A673 (cell line): ENCODE results near the gene MRNIP. TPM values are rescaled to one million over a fixed set of nuclear protein-coding genes. Genes with fewer than 3 reads are reported as not detected.
A peak's percentile ranks its signal among the peaks of the same experiment; 100 is the strongest.

ENCODE experiments used
- Bru-seq: library from RNA; stranded (reverse); fragments of 400-500 nt; gene quantifications from one replicate; lab custom pipeline; 2021; lab: Mats Ljungman, UMichigan
- BruChase-seq, 2 experiments: library from RNA; stranded (reverse); fragments of 400-500 nt; gene quantifications; one replicate each; lab custom pipeline; 2021; lab: Mats Ljungman, UMichigan
- BruUV-seq: library from RNA; stranded (reverse); fragments of 400-500 nt; replicated peaks from 2 replicates; lab custom pipeline; 2021; lab: Mats Ljungman, UMichigan
- CTCF ChIA-PET: fragments of 300-600 bp; sonication (Branson Sonifier 250); formaldehyde crosslinking; loops from one replicate; lab custom pipeline; 2022; ENCODE audit warnings: antibody characterized with exemption; lab: Charles Lee
- POLR2A ChIA-PET: fragments of 300-600 bp; sonication (Branson Sonifier 250); formaldehyde crosslinking; loops from one replicate; lab custom pipeline; 2022; ENCODE audit warnings: antibody characterized with exemption; ENCODE audit not compliant: low non-redundant PET; lab: Charles Lee
- DNase-seq: peaks from one replicate; pipeline ENCODE4 v3.0.0-alpha.2; 2015; ENCODE audit warnings: low spot score
- H3K27ac ChIP-seq: fragments of 200-600 bp; sonication (generic); 2 replicates; pipeline ENCODE4 v1.5.1; 2016; ENCODE audit warnings: mixed run types, low read depth, mild to moderate bottlenecking, mixed read lengths, antibody characterized with exemption, low read length; ENCODE audit not compliant: poor library complexity, severe bottlenecking
- H3K27me3 ChIP-seq: fragments of 200-600 bp; sonication (generic); replicated peaks from 2 replicates; pipeline ENCODE4 v1.6.1; 2017; ENCODE audit warnings: mixed run types, low read depth, mild to moderate bottlenecking, mixed read lengths, antibody characterized with exemption, low read length; ENCODE audit not compliant: insufficient read depth, poor library complexity
- H3K36me3 ChIP-seq: fragments of 200-600 bp; sonication (generic); 2 replicates; pipeline ENCODE4 v1.6.1; 2016; ENCODE audit warnings: mixed run types, mild to moderate bottlenecking, mixed read lengths, antibody characterized with exemption, low read length; ENCODE audit not compliant: insufficient read depth, poor library complexity, severe bottlenecking
- H3K4me1 ChIP-seq: fragments of 200-600 bp; sonication (generic); 2 replicates; pipeline ENCODE4 v1.6.1; 2017; ENCODE audit warnings: mixed run types, mild to moderate bottlenecking, mixed read lengths, antibody characterized with exemption, low read length; ENCODE audit not compliant: insufficient read depth, poor library complexity, severe bottlenecking
- H3K4me3 ChIP-seq: fragments of 200-600 bp; sonication (generic); 2 replicates; pipeline ENCODE4 v1.5.1; 2016; ENCODE audit warnings: low read depth, mixed run types, mild to moderate bottlenecking, mixed read lengths, low read length; ENCODE audit not compliant: poor library complexity, severe bottlenecking
- H3K9me3 ChIP-seq: fragments of 200-600 bp; sonication (generic); 2 replicates; pipeline ENCODE4 v1.6.1; 2016; ENCODE audit warnings: mixed run types, low read depth, mild to moderate bottlenecking, mixed read lengths, antibody characterized with exemption, low read length; ENCODE audit not compliant: poor library complexity, severe bottlenecking
- EZH2 ChIP-seq: fragments of 200-600 bp; sonication (generic); IDR thresholded peaks from 2 replicates; pipeline ENCODE4 v1.6.1; 2017; ENCODE audit warnings: borderline replicate concordance, low read depth, mild to moderate bottlenecking, mixed read lengths, antibody characterized with exemption, low read length; ENCODE audit not compliant: poor library complexity, severe bottlenecking
- intact Hi-C: fragments of 100-400 bp; cut with micrococcal nuclease; formaldehyde crosslinking; loops from one replicate; pipeline ENCODE4 v1.10.0; 2022; ENCODE audit not compliant: unreplicated experiment
- long read RNA-seq: library from polyadenylated mRNA; stranded (forward); transcript quantifications from one replicate; pipeline ENCODE4 v2.0.0, GENCODE V29; 2022
- total RNA-seq: library from RNA; stranded (reverse); gene quantifications from 2 replicates; pipeline ENCODE4 v1.2.3, GENCODE V29; 2021
- TF ChIP-seq, protein P1 (sequence below): fragments of 300-800, 200-600 bp; sonication (generic); conservative IDR thresholded peaks from 2 replicates; pipeline ENCODE4 v1.5.1; 2017; ENCODE audit warnings: low read depth, mild to moderate bottlenecking, antibody characterized with exemption, low read length, moderate library complexity, mixed read lengths

Gene MRNIP, protein sequence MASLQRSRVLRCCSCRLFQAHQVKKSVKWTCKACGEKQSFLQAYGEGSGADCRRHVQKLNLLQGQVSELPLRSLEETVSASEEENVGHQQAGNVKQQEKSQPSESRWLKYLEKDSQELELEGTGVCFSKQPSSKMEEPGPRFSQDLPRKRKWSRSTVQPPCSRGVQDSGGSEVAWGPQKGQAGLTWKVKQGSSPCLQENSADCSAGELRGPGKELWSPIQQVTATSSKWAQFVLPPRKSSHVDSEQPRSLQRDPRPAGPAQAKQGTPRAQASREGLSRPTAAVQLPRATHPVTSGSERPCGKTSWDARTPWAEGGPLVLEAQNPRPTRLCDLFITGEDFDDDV
- total RNA-seq: 29.9 and 31.3 TPM in 2 replicates
- Bru-seq, nascent RNA: percentile 55 among the genes with signal in this experiment
- BruChase-seq, experiment 1, labeled RNA remaining after a 2-hour chase: percentile 65 among the genes with signal in this experiment
- BruChase-seq, experiment 2, labeled RNA remaining after a 6-hour chase: percentile 68 among the genes with signal in this experiment
- long read RNA-seq, full-length matches to known transcripts: 9 of 19 reads
- long read RNA-seq, partial matches to known transcripts: 1 of 19 reads
- long read RNA-seq, other reads (novel, unspliced or antisense): 9 of 19 reads

DNA sequence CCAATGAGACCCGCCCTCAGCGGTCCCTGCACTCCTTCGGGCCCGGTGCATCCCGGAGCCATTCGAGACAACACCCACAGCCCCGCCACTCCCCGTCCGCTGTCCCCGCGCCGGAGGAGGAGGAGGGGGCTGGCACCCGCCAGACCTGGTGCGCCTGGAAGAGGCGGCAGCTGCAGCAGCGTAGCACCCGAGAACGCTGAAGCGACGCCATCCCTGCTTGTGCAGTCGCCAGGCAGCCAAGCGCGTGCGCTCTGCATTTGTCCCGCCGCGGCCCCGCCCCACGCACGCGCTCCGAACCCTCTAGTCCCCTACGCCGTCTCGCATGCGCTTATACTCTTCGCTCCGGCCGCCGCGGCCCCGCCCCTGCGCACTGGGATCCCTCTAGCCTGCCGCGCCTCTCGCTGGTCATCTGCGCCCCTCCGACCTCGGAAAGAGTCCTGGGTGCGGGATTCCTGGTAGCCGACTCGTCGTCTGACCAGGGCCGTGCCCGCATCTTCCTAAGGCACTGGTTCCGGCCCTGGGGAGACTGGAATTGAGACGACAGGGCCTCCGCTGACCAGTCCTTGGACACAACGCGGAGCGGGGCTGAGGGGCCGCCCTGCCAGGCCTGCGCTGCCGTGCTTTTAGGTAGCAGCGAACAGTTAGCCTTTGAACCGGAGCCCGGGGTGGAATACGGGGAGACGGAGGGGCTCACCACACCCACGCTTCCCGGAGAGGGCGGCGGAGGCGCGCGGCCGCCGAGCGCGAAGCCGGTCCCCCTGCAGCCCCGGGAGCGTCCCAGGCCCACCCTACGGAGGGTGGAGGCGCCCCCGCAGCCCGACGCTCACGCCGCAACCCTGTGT is at the start of gene MRNIP:
MRNIP (minus strand) TSS at position 232 of the 842 bp plus-strand sequence; CDS start at position 211, 21 bp downstream.
- CTCF ChIA-PET: no interaction called here
- intact Hi-C loops: loop anchor here (5.0 kb wide), 1 partner anchor 57 kb away; no protein-coding TSS in a partner anchor
- BruUV-seq: TSS peak; percentile 83
- DNase-seq: peak; percentile 95
- POLR2A ChIA-PET: no interaction called here
- Histone ChIP-seq H3K4me1 (no peaks in the 10 kb centered on the region), H3K4me3 (peak within 1 kb of the TSS; percentile 87), H3K36me3 (peaks cover 11% of the 10 kb centered on the region), H3K9me3 (no peaks in the 10 kb centered on the region), H3K27ac (peak within 1 kb of the TSS; percentile 87), H3K27me3 (no peaks in the 10 kb centered on the region)
- TF ChIP-seq, protein P1, sequence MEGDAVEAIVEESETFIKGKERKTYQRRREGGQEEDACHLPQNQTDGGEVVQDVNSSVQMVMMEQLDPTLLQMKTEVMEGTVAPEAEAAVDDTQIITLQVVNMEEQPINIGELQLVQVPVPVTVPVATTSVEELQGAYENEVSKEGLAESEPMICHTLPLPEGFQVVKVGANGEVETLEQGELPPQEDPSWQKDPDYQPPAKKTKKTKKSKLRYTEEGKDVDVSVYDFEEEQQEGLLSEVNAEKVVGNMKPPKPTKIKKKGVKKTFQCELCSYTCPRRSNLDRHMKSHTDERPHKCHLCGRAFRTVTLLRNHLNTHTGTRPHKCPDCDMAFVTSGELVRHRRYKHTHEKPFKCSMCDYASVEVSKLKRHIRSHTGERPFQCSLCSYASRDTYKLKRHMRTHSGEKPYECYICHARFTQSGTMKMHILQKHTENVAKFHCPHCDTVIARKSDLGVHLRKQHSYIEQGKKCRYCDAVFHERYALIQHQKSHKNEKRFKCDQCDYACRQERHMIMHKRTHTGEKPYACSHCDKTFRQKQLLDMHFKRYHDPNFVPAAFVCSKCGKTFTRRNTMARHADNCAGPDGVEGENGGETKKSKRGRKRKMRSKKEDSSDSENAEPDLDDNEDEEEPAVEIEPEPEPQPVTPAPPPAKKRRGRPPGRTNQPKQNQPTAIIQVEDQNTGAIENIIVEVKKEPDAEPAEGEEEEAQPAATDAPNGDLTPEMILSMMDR: no peak
- no peak for TF ChIP-seq EZH2

DNA sequence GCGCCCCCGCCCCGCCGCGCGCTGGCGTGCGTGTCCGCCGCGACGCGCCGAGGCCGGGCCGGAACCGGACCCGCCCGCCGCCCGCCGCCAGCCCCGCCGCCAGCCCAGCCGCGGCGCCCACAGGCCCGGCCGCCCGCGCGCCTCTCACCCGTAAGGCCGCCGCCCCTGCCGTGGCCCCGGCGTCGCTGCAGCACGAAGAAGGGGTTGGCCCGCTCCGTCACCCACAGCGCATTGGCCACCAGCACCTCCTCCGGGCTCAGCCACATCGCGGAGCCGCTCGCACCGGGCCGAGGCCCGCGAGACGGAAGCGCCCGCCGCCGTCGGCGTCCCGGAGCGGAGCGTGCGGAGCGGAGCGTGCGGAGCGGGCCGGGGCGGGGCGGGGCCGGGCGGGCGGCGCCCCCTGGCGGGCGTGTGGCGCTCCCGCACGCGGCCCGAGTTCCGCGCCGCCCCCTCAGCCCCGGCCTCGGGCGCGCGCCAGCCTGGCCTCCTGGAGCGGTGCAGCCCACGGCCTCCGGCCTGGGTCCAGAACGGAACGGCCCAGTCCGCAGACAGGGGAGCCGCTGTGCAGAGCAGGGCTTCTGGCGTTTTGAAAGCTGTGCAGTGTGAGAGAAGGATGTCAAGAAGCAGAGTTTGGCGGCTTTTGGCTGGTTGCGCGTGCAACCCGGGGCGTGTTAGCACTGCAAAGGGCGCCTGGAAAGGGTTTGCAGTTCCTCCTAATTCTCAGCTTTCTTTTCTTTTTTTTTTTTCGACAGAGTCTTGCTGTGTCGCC is 49.1 kb upstream of the MRNIP start, which contains the start of gene TBC1D9B:
TBC1D9B (minus strand) TSS at position 342 of the 769 bp plus-strand sequence; CDS start at position 266, 76 bp downstream.
- ChIA-PET POLR2A (no interaction called here), CTCF (interaction anchor here (0.6 kb wide), 2 partner anchors 56 to 1177 kb away, joined by 4 read pairs; partner anchors contain the start of gene ZNF354A)
- Histone ChIP-seq H3K27me3 (no peaks in the 10 kb centered on the region), H3K4me3 (peak within 1 kb of the TSS; percentile 62), H3K36me3 (peaks cover 14% of the 10 kb centered on the region), H3K4me1 (peaks cover 7% of the 10 kb centered on the region), H3K27ac (no peak within 1 kb of the TSS), H3K9me3 (no peaks in the 10 kb centered on the region)
- BruUV-seq: no TSS peak
- TF ChIP-seq EZH2: no peak
- TF ChIP-seq, protein P1: no peak; the same call in 1 of the 2 replicates
- intact Hi-C loops: loop anchor here (5.0 kb wide), 2 partner anchors 85 to 105 kb away; partner anchors contain the start of gene SQSTM1
- DNase-seq: peak; percentile 68
